OCI-LY7 (cell line): Measurements from ENCODE around the gene SHROOM3. TPM values are rescaled to one million over a fixed set of nuclear protein-coding genes. Genes with fewer than 3 reads are reported as not detected.

ENCODE experiments used
- BruUV-seq: library from RNA; stranded (reverse); fragments of 400-500 nt; replicated peaks from 2 replicates; lab custom pipeline; 2021; lab: Mats Ljungman, UMichigan
- CTCF ChIA-PET: fragments of 300-600 bp; sonication (Branson Sonifier 250); formaldehyde crosslinking; loops from one replicate; lab custom pipeline; 2022; ENCODE audit warnings: antibody characterized with exemption; ENCODE audit not compliant: unreplicated experiment; lab: Charles Lee
- POLR2A ChIA-PET: fragments of 300-600 bp; sonication (Branson Sonifier 250); formaldehyde crosslinking; loops from one replicate; lab custom pipeline; 2022; ENCODE audit warnings: antibody characterized with exemption; lab: Charles Lee
- DNase-seq: peaks from one replicate; pipeline ENCODE4 v3.0.0-alpha.2; 2015; ENCODE audit warnings: low spot score
- H2AFZ ChIP-seq: fragments of 200-600 bp; sonication (generic), shearing (Covaris generic); 2 replicates; pipeline ENCODE4 v1.6.1; 2014; ENCODE audit warnings: mild to moderate bottlenecking, antibody characterized with exemption, low read length, moderate library complexity
- H3K27ac ChIP-seq: fragments of 200-600 bp; sonication (generic); 2 replicates; pipeline ENCODE4 v1.5.1; 2014; ENCODE audit warnings: mixed run types, low read depth, mild to moderate bottlenecking, moderate library complexity, low read length, inconsistent platforms; ENCODE audit not compliant: poor library complexity, severe bottlenecking
- H3K36me3 ChIP-seq: fragments of 200-600 bp; sonication (generic); 2 replicates; pipeline ENCODE4 v1.6.1; 2014; ENCODE audit warnings: mild to moderate bottlenecking, antibody characterized with exemption, low read length, moderate library complexity, mixed read lengths; ENCODE audit not compliant: insufficient read depth
- H3K4me1 ChIP-seq: fragments of 200-600 bp; sonication (generic); 2 replicates; pipeline ENCODE4 v1.5.1; 2014; ENCODE audit warnings: mild to moderate bottlenecking, low read length; ENCODE audit not compliant: insufficient read depth, poor library complexity, severe bottlenecking
- H3K4me2 ChIP-seq: fragments of 200-600 bp; sonication (generic); 2 replicates; pipeline ENCODE4 v1.6.1; 2014; ENCODE audit warnings: mild to moderate bottlenecking, low read length
- H3K4me3 ChIP-seq: fragments of 200-600 bp; sonication (generic); 2 replicates; pipeline ENCODE4 v1.5.1; 2014; ENCODE audit warnings: mild to moderate bottlenecking, low read depth, low read length; ENCODE audit not compliant: poor library complexity, severe bottlenecking
- H3K79me2 ChIP-seq: fragments of 200-600 bp; sonication (generic); 2 replicates; pipeline ENCODE4 v1.6.1; 2016; ENCODE audit warnings: low read depth, mild to moderate bottlenecking, low read length, moderate library complexity, mixed read lengths; ENCODE audit not compliant: insufficient read depth
- H3K9me2 ChIP-seq: fragments of 200-600 bp; sonication (generic); 2 replicates; pipeline ENCODE4 v1.6.1; 2016; ENCODE audit warnings: mild to moderate bottlenecking, low read length, mixed read lengths; ENCODE audit not compliant: insufficient read depth
- H3K9me3 ChIP-seq: fragments of 200-600 bp; sonication (generic); 2 replicates; pipeline ENCODE4 v1.6.1; 2014; ENCODE audit warnings: mild to moderate bottlenecking, mixed run types, low read length, mixed read lengths
- H4K20me1 ChIP-seq: fragments of 200-600 bp; sonication (generic); 2 replicates; pipeline ENCODE4 v1.6.1; 2014; ENCODE audit warnings: mild to moderate bottlenecking, antibody characterized with exemption, low read length, moderate library complexity, mixed read lengths; ENCODE audit not compliant: insufficient read depth
- EZH2phosphoT487 ChIP-seq: fragments of 200-600 bp; sonication (generic); IDR thresholded peaks from 2 replicates; pipeline ENCODE4 v1.6.1; 2018; ENCODE audit warnings: low read depth, borderline replicate concordance, mild to moderate bottlenecking, mixed run types, antibody characterized with exemption, low read length, moderate library complexity, mixed read lengths
- intact Hi-C: fragments of 100-400 bp; cut with micrococcal nuclease; formaldehyde crosslinking; loops from one replicate; pipeline ENCODE4 v1.10.0; 2022; ENCODE audit not compliant: unreplicated experiment
- total RNA-seq, 2 experiments: library from RNA; depleted of rRNA in 1 of 2; stranded (reverse); fragments of >200 nt in 1 of 2; shearing (Covaris generic) in 1 of 2; gene quantifications; 2 replicates each; pipeline ENCODE4 v1.2.3, GENCODE V29; 2014 to 2022
- TF ChIP-seq, protein P1 (sequence below): fragments of 200-600 bp; sonication (generic); conservative IDR thresholded peaks from 2 replicates; pipeline ENCODE4 v1.5.1; 2014; ENCODE audit warnings: mild to moderate bottlenecking, antibody characterized with exemption, low read length, moderate library complexity, mixed read lengths

SHROOM3 gene
- total RNA-seq, 2 experiments from 2014 or later, result not detected

DNA sequence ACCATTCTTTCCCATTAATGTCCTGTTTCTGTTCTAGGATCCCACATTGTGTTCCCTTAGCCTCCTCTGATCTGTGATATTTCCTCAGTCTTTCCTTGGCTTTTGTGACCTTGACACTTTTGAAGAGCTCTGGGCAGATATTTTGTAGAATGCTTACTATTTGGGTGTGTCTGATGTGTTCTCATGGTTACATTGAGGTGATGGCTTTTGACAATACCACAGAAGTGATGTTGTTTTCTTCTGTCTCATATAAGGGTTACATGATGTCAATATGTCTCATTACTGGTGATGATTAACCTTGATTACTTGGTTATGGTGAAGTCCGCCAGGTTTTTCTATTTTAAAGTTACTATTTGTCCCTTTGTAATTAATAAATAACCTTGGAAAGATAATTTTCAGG is 279.2 kb downstream of the SHROOM3 start:
- Histone ChIP-seq H3K4me1 (no peaks in the 10 kb centered on the region), H3K79me2 (no peaks in the 10 kb centered on the region), H2AFZ (no peak overlapping the region), H3K36me3 (no peaks in the 10 kb centered on the region), H4K20me1 (no peaks in the 10 kb centered on the region), H3K9me2 (no peaks in the 10 kb centered on the region), H3K4me2 (no peak overlapping the region), H3K4me3 (no peak overlapping the region), H3K27ac (no peak overlapping the region), H3K9me3 (no peaks in the 10 kb centered on the region)
- ChIA-PET CTCF (no interaction called here), POLR2A (interaction anchor here (1.7 to 1.9 kb wide), 2 partner anchors 13 to 15 kb away, joined by 4 to 6 read pairs; no protein-coding TSS in a partner anchor)
- intact Hi-C loops, result no loop called here
- DNase-seq, result no peak
- no TSS peak for BruUV-seq
- no peak for TF ChIP-seq EZH2phosphoT487
- TF ChIP-seq, protein P1, sequence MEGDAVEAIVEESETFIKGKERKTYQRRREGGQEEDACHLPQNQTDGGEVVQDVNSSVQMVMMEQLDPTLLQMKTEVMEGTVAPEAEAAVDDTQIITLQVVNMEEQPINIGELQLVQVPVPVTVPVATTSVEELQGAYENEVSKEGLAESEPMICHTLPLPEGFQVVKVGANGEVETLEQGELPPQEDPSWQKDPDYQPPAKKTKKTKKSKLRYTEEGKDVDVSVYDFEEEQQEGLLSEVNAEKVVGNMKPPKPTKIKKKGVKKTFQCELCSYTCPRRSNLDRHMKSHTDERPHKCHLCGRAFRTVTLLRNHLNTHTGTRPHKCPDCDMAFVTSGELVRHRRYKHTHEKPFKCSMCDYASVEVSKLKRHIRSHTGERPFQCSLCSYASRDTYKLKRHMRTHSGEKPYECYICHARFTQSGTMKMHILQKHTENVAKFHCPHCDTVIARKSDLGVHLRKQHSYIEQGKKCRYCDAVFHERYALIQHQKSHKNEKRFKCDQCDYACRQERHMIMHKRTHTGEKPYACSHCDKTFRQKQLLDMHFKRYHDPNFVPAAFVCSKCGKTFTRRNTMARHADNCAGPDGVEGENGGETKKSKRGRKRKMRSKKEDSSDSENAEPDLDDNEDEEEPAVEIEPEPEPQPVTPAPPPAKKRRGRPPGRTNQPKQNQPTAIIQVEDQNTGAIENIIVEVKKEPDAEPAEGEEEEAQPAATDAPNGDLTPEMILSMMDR, result no peak

DNA sequence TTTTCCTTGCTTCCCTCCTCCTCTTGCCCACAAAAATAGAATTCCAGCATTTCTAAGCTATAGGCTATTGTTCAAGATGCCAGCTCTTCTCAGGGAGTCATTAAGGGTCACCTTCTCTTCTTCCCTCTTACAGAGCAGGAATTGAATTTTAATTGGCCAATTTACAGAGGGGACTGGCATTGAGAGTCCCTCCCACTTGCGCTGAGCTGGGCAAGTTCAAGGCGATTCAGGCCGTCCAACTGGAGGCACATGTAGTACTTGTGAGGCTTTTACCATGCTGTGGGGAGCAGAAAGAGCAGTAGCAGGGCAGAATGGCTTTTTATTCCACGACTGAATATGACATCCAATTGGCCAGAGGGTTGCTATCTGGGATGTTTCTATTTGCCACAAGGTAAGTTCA is 281.0 kb downstream of the SHROOM3 start:
- no peaks in the 10 kb centered on the region for H3K9me3 ChIP-seq
- BruUV-seq, result no TSS peak
- no peak for DNase-seq
- H3K27ac ChIP-seq, result no peak overlapping the region
- H3K79me2 ChIP-seq, result no peaks in the 10 kb centered on the region
- H4K20me1 ChIP-seq, result no peaks in the 10 kb centered on the region
- H3K4me3 ChIP-seq, result no peak overlapping the region
- no peaks in the 10 kb centered on the region for H3K4me1 ChIP-seq
- POLR2A ChIA-PET, result no interaction called here
- no peaks in the 10 kb centered on the region for H3K9me2 ChIP-seq
- no peak for TF ChIP-seq EZH2phosphoT487
- TF ChIP-seq, protein P1, result no peak
- CTCF ChIA-PET, result no interaction called here
- intact Hi-C loops, result no loop called here
- no peaks in the 10 kb centered on the region for H3K36me3 ChIP-seq
- no peak overlapping the region for H2AFZ ChIP-seq
- H3K4me2 ChIP-seq, result no peak overlapping the region

DNA sequence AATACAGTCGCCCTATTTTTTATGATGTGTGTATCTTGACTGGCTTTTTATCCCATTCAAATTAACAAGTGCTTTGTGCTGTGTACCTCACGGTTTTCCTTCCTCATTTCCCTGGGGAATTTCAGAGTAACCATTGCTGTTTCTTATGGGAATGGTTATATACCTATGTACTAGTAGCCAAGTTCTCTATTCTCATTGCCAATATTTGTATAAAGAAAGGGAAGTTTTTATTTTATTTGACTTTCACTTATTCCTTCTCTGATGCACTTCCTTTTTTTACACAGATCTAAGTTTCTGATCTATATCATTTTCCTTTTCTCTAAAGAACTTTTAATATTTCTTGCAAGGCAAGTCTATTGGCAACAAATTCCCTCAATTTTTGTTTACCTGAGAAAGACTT is 281.6 kb downstream of the SHROOM3 start:
- POLR2A ChIA-PET, result no interaction called here
- no peaks in the 10 kb centered on the region for H3K9me3 ChIP-seq
- no peaks in the 10 kb centered on the region for H3K9me2 ChIP-seq
- H3K79me2 ChIP-seq, result no peaks in the 10 kb centered on the region
- no peak overlapping the region for H3K4me3 ChIP-seq
- no peak for DNase-seq
- no peak overlapping the region for H3K27ac ChIP-seq
- H2AFZ ChIP-seq, result no peak overlapping the region
- CTCF ChIA-PET, result no interaction called here
- no peaks in the 10 kb centered on the region for H3K36me3 ChIP-seq
- intact Hi-C loops, result no loop called here
- no peak overlapping the region for H3K4me2 ChIP-seq
- no TSS peak for BruUV-seq
- no peaks in the 10 kb centered on the region for H3K4me1 ChIP-seq
- TF ChIP-seq EZH2phosphoT487, result no peak
- TF ChIP-seq, protein P1, result no peak
- H4K20me1 ChIP-seq, result no peaks in the 10 kb centered on the region
